Renal cortex interstitium (tissue), 15 donors: Measurements from ENCODE around the gene PHRF1. TPM values are rescaled to one million over a fixed set of nuclear protein-coding genes. Genes with fewer than 3 reads are reported as not detected.

Experiments used
- DNase-seq, 11 donors: peaks; one replicate each; pipeline ENCODE4 v3.0.0-alpha.2; 2013; ENCODE audit warnings: low read depth in 9 of 11, low spot score in 4 of 11; ENCODE audit errors: extremely low read depth in 1 of 11
- long read RNA-seq, 16 experiments: transcript quantifications; one replicate each; lab custom pipeline, GENCODE V29; 2026
- polyA plus RNA-seq, 3 donors: library from polyadenylated mRNA; unstranded; fragments of 120-200 nt; gene quantifications; one replicate each; pipeline ENCODE4 v1.2.1, GENCODE V29; 2013; ENCODE audit not compliant: insufficient read length in 3 of 3

The PHRF1 gene
- polyA plus RNA-seq = 10 to 100 TPM; 18.6 to 27.7 (median 27.0) TPM
- long read RNA-seq, donor 1, partial matches to known transcripts = 5 of 5 reads
- long read RNA-seq, donor 1, other reads (novel, unspliced or antisense) = 0 of 5 reads
- long read RNA-seq, donor 2 = 0 reads
- long read RNA-seq, donor 3, partial matches to known transcripts = 5 of 5 reads
- long read RNA-seq, donor 3, other reads (novel, unspliced or antisense) = 0 of 5 reads
- long read RNA-seq, donor 4 = 0 reads
- long read RNA-seq, donor 5 = 0 reads
- long read RNA-seq, donor 6, partial matches to known transcripts = 5 of 5 reads
- long read RNA-seq, donor 6, other reads (novel, unspliced or antisense) = 0 of 5 reads
- long read RNA-seq, donor 7, partial matches to known transcripts = 7 of 7 reads
- long read RNA-seq, donor 7, other reads (novel, unspliced or antisense) = 0 of 7 reads
- long read RNA-seq, donor 8, partial matches to known transcripts = 26 of 26 reads
- long read RNA-seq, donor 8, other reads (novel, unspliced or antisense) = 0 of 26 reads
- long read RNA-seq, donor 9, full-length matches to known transcripts = 1 of 1 reads
- long read RNA-seq, donor 9, partial matches to known transcripts = 0 of 1 reads
- long read RNA-seq, donor 9, other reads (novel, unspliced or antisense) = 0 of 1 reads
- long read RNA-seq, donor 10 = 0 reads
- long read RNA-seq, donor 11 = 0 reads
- long read RNA-seq, donor 12, full-length matches to known transcripts = 1 of 1 reads
- long read RNA-seq, donor 12, partial matches to known transcripts = 0 of 1 reads
- long read RNA-seq, donor 12, other reads (novel, unspliced or antisense) = 0 of 1 reads
- long read RNA-seq, donor 13 = 0 reads
- long read RNA-seq, donor 14, partial matches to known transcripts = 16 of 16 reads
- long read RNA-seq, donor 14, other reads (novel, unspliced or antisense) = 0 of 16 reads
- long read RNA-seq, donor 15 = 0 reads
- long read RNA-seq, donor 16, partial matches to known transcripts = 45 of 45 reads
- long read RNA-seq, donor 16, other reads (novel, unspliced or antisense) = 0 of 45 reads

GRCh38 chr11:575996-576768 lies at the start of gene PHRF1:
Gene PHRF1 (plus strand): TSS chr11:576470. CDS start chr11:581513, 5,043 bp downstream.
- DNase-seq = peak; percentile 80 to 91 (median 89)

DNA sequence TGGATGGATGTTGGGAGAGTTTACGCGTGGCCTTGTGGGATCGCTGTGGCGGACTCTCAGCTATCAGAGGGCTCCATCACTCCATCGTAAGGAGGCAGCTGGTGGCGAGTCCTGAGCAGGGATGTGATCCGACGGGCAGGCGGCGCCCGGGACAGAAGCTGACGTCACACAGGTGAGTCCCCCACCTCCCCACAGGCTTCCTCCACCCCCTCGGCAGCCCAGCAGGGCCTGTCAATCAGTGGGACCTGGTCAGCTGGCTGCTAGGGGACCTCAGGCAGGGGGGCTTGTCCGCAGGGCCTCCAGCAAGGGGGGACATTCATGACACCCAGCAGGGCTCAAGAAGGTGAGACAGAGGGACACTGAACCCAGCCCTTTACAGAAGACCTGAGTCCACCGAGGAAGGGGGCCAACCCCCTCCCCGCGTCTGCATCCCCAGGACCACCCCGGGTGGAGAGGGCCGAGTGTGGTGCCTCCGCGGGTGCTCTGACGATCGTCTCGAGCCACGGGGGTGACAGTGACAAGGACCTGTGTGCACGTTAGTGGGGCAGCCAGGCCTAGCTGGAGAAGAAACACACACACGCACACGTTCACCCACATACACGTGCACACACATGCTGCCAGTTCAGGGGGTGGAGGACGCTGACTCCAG lies 48.0 kb upstream of the PHRF1 start:
- DNase-seq = no peak

- no peak for DNase-seq
These were observed 47.2 kb upstream of the PHRF1 start for GRCh38 chr11:528815-529727.

DNA sequence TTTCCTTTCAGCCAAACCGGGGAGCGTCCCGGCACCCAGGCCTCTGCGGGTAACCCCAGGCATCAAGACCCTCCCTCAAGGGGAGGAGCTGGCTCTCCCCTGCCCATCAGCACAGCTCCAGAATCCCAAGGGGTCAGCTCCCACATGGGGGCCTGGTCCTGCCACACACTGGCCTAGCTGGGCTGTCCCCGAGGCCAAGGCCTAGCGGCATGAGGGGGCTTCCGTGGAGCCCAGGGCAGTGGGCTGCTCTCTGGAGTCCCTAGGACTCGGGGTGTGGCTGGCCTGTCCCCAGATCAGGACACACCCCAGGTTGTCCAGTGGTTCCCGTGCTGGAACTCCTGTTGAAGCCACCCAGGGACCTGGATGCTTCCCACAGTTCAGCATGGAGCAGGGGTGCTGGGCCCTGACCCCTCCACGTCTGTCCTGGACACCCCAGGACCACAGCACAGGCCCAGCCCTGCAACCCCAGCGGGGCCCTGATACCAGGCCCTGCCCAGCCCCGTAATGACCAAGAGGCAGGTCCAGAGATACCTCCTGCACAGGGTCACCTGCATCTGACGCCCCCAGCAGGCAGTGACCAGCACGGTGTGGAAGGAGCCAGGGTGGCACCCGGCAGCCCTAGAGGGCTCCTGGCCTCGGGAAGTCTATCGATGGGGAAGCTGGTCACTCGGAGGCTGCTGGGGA lies 46.4 kb upstream of the PHRF1 start:
- DNase-seq = no peak

DNA sequence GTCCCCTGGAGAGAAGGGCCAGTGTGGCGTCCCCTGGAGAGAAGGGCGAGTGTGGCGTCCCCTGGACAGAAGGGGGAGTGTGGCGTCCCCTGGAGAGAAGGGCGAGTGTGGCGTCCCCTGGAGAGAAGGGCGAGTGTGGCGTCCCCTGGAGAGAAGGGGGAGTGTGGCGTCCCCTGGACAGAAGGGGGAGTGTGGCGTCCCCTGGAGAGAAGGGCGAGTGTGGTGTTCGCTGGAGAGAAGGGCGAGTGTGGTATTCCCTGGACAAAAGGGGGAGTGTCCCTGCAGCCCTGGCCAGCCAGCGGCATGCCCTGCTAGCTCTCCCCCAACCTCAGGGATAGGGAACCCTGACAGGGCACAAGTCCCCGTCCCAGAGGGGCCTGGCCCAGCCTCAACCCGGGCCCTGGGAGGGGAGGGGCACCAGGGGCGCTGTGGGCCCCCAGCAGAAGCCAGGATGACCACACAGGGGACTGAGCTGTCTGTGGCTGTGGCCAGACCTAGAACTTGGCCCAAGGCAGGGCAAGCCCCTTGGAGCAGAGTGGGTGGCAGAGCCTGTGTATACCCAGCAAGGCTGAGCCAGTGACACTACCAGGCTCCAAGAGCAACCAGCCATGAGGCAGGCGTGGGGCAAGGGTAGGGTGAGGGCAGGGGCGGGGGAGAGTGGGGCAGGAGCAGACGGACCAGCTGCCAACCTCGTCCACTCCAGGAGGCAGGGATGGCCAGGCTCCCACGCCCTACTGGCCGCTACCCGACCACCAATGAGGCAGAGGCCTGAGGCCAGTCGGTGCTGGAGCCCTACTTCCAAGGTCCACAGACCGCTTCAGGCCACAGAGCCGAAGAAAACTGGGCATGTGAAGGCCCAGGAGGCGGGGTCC lies 45.1 kb upstream of the PHRF1 start:
- no peak for DNase-seq

DNA sequence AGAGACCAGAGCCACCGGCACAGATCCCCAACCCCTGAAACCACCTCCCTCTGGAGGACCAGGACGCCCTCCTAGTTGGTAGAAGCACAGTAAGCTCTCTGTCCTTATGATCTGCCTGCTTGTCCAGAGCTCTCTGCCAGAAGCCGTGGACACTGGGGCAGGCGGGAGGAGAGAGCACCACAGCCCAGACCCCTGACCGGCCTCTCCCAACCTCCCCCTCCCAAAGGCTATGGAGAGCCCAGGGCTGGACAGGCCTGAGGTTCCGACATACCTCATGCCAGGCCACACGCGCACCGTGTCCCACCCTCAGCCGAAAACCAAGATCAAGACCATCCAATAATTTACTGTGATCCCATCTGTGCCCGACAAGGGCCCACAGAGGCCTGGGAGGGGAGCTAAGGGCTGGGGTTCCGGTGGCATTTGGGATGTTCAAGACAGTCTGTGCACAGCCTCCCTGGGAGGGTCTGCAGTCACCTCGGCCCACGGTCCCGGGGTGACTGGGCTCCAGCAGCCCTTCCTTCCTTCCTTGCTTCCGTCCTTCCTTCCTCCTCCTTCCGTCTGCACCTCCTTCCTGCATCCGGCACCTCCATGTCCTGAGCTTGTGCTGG lies 44.2 kb upstream of the PHRF1 start:
- no peak for DNase-seq

- DNase-seq = no peak
These were observed 43.7 kb upstream of the PHRF1 start for GRCh38 chr11:532527-532985.

GRCh38 chr11:532986-533585 lies 43.2 kb upstream of the PHRF1 start:
- no peak for DNase-seq

DNA sequence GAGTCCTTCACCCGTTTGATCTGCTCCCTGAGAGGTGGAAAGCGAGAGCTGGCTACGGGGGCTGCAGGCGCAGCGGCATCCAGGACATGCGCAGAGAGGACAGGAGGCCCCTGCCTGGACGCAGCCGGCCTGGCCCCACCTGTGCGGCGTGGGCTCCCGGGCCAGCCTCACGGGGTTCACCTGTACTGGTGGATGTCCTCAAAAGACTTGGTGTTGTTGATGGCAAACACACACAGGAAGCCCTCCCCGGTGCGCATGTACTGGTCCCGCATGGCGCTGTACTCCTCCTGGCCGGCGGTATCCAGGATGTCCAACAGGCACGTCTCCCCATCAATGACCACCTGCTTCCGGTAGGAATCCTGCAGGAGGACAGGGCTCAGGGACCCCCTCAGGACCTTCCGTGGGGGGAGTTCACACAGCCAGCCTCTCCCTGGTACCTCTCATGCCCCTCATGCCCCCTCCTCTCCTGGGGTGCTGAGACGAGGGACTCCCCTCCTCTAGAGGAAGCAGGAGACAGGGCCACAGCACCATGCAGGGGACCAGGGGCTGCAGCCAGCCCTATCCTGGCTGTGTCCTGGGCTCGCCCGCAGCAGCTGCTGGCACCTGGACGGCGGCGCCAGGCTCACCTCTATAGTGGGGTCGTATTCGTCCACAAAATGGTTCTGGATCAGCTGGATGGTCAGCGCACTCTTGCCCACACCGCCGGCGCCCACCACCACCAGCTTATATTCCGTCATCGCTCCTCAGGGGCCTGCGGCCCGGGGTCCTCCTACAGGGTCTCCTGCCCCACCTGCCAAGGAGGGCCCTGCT lies 42.5 kb upstream of the PHRF1 start:
- no peak for DNase-seq

GRCh38 chr11:534396-535209 lies 41.7 kb upstream of the PHRF1 start:
- DNase-seq = no peak

DNA sequence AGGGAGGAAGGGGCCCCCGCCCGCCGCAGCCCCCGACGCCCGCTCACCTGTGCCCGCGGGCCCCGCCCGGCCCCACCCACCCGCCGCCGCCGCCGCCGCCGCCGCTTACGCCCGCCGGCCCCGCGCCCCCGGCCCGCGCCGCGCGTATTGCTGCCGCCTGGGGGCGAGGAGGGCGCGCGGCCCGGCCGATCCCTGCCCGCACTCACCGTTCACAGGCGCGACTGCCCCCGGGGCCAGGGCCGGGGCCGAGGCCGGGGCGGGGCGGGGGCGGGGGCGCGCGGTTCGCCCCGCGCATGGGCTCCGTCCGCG lies 41.1 kb upstream of the PHRF1 start:
- no peak for DNase-seq

DNA sequence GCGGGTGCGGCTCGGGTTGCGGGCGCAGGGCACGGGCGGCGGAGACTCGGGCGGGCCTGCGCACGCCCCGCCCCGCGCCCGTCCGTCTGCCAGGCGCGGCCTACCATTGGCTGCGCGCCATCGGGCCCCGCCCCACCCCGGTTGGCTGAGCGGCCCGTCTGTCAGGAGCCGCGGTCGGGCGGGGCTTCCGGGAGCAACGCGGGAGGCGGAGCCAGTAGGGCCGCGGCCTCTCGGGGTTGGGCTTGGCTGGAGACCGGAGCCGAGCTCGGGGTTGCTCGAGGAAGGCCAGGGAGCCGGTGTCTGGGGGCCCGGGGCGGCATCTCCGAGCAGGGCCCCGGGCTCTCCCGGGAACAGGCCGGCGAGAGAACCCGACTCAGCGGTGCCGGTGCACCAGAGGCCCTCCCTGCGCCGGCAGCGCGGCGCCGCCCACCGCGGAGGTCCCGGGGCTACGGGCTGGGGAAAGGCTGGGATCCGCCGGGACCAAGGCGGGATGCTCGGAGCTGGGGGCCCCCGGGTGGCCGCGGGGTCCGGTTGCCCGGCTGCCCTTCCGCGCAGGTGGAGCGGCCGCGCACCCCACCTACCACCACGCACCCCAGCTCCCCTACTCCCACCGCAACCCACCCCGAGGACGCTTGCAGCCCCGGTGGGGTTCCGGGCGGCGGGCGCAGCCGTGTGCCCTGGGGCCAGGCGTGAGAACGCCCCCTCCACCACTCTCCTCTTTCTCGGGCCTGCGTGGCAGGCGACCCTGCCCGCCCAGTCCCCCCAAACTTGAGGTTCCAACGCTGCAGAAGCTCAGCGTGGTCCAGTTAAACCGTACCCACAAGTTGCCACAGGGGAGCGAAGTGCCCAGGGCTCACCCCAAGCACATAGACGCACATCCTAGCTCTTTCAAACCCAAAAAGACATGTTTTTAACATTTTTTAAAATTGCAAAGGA lies 40.5 kb upstream of the PHRF1 start, which contains the start of gene HRAS:
HRAS (minus strand) TSS at position 58 of the 936 bp plus-strand sequence.
- peak; percentile 82 to 95 (median 91) for DNase-seq
